HG02938 (cell line): ENCODE data around the gene OS9.
"Not testable (repeated sequence)": the region's sequence is repeated elsewhere in the genome, so short reads cannot be mapped to it uniquely, and the experiment has no call there.

Experiments used
- ATAC-seq: cut with Tn5 transposase; IDR thresholded peaks from one replicate; pipeline ENCODE4 v1.9.1; 2021; ENCODE audit warnings: mild to moderate bottlenecking, moderate library complexity; ENCODE audit not compliant: unreplicated experiment

Gene OS9

GRCh38 chr12:57721846-57722608 lies 28.1 kb downstream of the OS9 start:
- ATAC-seq: not testable (repeated sequence)

- no peak for ATAC-seq
These were observed 29.0 kb downstream of the OS9 start for GRCh38 chr12:57722716-57723629.

GRCh38 chr12:57723630-57723962 lies 29.7 kb downstream of the OS9 start:
- ATAC-seq: no peak

GRCh38 chr12:57724003-57724935 lies 30.3 kb downstream of the OS9 start:
- ATAC-seq: no peak

GRCh38 chr12:57724936-57725740 lies 31.2 kb downstream of the OS9 start:
- no peak for ATAC-seq

- ATAC-seq: no peak
These were observed 31.9 kb downstream of the OS9 start for GRCh38 chr12:57725851-57726150.

GRCh38 chr12:57726151-57726883 lies 32.4 kb downstream of the OS9 start:
- ATAC-seq: no peak

- ATAC-seq: no peak
These were observed 33.2 kb downstream of the OS9 start for GRCh38 chr12:57726884-57727757.

GRCh38 chr12:57727758-57728395 lies 33.9 kb downstream of the OS9 start:
- no peak for ATAC-seq

GRCh38 chr12:57729321-57729844 lies 35.5 kb downstream of the OS9 start:
- ATAC-seq: no peak

GRCh38 chr12:57730336-57731067 lies 36.6 kb downstream of the OS9 start:
- no peak for ATAC-seq

- no peak for ATAC-seq
These were observed 37.6 kb downstream of the OS9 start for GRCh38 chr12:57731411-57732080.

- no peak for ATAC-seq
These were observed 38.3 kb downstream of the OS9 start for GRCh38 chr12:57732270-57732669.

- ATAC-seq: no peak
These were observed 39.0 kb downstream of the OS9 start for GRCh38 chr12:57732726-57733593.

GRCh38 chr12:57733928-57734327 lies 40.0 kb downstream of the OS9 start:
- ATAC-seq: no peak

- no peak for ATAC-seq
These were observed 40.7 kb downstream of the OS9 start for GRCh38 chr12:57734591-57734990.
